GM12874 (cell line): ENCODE data around the gene MAFB.

Experiments
- TF ChIP-seq, protein P1 (sequence below): IDR thresholded peaks from 2 replicates; pipeline ENCODE4 v1.5.1; 2011; ENCODE audit warnings: low read depth, mild to moderate bottlenecking, control low read depth, low read length, moderate library complexity; ENCODE audit not compliant: insufficient read depth

Gene MAFB

DNA sequence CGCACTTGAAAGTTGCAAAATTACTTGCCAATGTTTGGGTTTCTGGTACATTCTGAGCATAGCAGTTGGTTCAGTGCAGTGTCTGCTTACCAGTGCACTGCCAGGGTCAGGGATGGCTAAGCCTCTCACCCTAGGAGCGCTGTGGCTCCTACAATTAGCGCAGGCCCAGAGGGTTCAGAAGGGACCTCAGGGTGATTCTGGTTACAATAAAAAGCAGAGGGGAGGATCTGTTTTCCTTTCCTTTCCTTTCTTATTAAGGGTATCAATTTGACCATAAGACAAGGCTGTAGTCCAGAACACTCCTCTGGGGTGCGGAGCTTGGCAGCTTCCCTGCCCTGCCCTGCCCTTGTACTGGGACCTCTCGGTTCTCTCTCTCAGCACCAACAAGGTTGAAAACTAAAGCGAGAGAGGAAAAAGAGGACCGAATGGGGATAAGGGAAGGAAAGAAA, 2.6 kb downstream of the MAFB start:
- TF ChIP-seq, protein P1, sequence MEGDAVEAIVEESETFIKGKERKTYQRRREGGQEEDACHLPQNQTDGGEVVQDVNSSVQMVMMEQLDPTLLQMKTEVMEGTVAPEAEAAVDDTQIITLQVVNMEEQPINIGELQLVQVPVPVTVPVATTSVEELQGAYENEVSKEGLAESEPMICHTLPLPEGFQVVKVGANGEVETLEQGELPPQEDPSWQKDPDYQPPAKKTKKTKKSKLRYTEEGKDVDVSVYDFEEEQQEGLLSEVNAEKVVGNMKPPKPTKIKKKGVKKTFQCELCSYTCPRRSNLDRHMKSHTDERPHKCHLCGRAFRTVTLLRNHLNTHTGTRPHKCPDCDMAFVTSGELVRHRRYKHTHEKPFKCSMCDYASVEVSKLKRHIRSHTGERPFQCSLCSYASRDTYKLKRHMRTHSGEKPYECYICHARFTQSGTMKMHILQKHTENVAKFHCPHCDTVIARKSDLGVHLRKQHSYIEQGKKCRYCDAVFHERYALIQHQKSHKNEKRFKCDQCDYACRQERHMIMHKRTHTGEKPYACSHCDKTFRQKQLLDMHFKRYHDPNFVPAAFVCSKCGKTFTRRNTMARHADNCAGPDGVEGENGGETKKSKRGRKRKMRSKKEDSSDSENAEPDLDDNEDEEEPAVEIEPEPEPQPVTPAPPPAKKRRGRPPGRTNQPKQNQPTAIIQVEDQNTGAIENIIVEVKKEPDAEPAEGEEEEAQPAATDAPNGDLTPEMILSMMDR = no peak

DNA sequence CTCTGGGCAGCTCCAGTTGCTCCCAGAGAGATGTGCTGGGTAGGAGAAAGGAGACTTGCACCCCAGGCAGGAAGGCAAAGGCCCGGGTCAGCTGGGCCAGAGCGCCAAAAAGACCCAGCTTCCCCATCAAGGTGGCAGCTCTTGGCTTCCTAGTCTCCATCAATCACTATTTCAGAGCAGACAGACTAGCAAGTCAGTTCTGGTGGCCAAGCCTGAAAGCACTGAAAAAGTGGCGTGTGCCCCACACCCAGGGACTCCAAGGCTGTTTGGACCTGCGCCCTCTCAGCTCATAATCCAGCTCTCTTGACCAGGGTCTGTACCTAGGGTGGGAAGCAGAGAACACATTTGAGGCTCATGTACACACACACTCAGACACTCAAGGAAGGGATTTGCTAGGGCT, 3.7 kb downstream of the MAFB start:
- TF ChIP-seq, protein P1 = no peak

DNA sequence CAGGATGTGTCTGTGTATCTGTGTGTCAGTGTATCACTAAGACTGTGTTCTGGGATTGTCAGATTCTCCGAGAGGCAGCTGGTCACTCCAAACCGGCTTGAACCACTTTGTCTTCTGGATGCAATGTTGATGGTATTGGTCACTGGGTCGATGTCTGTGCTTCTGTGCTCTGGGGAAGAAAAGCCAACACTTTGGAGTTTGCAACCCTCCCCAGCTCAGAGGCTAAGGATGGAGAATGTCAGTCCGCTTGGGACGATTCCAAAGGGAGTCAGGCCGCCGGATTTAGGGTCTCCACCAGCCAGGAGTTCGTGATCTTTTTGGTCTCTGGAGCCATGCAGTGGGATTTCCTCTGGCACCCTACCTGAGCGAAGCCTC, 5.2 kb downstream of the MAFB start:
- TF ChIP-seq, protein P1 = no peak

DNA sequence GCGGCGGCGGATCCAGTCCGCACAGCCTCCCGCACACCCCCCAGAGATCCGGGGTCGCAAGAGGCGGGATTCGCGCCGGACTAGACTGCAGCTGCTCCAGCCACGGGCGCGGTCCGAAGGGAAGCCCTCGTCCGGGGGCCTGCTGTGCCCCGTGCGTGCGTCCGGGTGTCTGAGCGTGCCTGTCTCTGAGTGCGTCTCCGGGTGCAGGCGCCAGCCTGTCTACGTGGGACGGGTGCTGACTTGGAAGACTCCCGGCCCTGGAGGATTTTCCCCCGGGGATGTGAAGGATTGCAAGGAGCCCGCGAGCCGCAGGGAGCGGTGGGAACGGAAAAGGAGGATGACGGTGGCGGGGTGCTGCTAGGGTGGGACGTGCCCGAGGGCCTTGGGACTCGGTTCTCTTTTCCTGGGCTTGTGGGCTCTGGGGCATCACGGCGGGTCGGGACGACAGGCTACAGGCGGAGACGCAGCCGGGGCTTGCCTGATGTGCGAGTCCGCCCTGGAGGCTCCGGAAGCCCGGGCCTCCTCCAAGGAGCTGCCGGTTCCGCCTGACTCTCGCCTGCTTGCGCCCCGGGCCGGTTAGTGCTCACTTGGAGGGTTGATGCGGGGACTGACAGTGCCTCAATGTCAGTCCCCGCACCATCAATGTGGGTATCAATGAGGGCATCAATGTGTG, 5.7 kb downstream of the MAFB start:
- TF ChIP-seq, protein P1 = no peak

DNA sequence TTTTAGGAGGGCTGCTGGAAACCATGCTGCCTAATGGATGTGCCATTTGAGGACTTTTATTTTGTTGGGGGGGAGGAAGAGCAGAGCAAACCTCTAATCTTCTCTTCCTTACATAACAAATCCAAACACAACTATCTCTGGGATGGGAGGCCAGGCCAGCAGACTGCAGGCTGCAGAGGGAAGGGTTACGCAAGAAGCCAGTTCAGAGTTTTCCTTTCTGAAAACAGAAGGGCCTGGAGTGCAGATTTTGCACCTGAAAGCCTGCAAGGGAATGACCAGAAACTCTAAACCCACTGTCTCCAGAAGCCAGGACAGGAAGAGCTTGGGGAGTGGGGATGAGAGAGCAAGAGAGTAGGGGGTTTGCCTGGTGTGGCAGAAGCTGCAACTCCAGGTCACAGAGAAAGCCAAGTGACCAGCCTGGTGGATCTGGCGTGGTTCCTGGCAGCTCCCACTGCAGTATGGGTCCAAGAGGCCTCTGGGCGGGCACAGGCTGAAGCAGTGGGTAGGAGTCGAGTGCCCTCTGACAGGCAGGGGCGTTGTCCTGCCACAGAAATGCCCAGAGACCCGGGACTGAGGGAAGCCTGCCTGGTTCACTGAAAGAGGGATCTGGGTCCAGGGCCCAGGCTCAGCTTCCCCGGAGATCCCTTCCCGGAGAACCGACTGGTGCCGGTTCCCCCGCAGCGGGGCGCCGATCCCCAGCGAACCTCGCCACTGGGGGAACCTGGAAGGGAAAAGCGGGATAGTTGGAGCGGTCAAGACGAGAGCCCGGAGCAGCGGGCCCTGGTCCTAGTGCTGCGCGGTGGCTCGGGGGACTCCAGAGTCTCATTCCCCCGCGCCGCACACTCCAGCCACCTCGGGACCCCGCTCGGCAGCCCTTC, 6.7 kb downstream of the MAFB start:
- TF ChIP-seq, protein P1 = no peak

DNA sequence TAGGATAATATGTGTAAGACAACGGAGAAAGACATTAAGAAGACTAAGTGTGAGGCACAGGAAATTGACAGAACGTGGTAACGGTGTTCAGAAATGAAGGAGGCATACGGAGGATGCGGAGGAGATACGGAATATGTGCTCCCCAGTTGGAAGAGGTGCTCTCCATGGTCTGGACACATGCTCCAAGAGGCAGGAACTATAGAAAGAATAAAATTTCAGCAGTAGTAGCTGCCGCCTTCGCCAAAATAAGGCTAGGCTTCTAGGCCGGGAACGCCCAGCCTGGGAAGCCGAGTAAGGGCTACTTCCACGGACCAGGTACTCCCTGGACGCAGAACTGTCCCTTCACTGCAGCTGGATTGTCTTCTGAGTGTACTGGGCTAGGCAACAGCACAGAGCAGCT, 7.4 kb downstream of the MAFB start:
- TF ChIP-seq, protein P1 = no peak

DNA sequence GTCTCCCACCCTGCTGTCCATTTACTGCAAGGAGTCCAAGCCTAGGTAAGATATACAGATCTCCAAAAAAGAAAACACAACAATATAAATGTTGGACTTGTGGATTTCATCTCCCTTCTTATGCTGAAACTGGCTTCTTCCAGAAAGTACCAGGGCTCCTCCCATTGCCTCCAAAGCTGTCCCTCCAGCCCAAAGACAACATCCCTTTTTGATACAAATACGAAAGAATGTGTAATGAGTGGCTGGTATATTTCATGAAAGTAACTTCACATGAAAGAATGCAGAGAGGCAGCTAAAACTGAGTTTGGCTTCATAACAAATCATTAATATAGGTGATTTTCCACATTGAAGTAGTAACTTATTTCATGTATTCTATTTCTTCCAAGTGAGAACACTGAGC, 7.9 kb downstream of the MAFB start:
- TF ChIP-seq, protein P1 = no peak
